Measurements from ENCODE around the gene QPRT.
A peak's percentile ranks its signal among the peaks of the same experiment; 100 is the strongest.

- TF ChIP-seq CTCF (IDR thresholded peaks at IDR 0.05), result peak; percentile 44 to 58 (median 48)
- no peak for TF ChIP-seq EP300 (IDR thresholded peaks at IDR 0.05; ENCODE audit: low read depth)
- TF ChIP-seq POLR2AphosphoS5 (IDR thresholded peaks at IDR 0.05), result no peak
- no peak for TF ChIP-seq POLR2A (IDR thresholded peaks at IDR 0.05)
These were observed 50.1 kb downstream of the QPRT start for GRCh38 chr16:29729116-29729521.

All from transverse colon (tissue), 4 donors.